Endodermal cell (in vitro differentiated cells): ENCODE data around the gene ITGA4. TPM values are rescaled to one million over a fixed set of nuclear protein-coding genes. Genes with fewer than 3 reads are reported as not detected.

Source experiments
- DNase-seq: peaks from one replicate; pipeline ENCODE4 v3.0.0-alpha.2; 2017
- H3K27ac ChIP-seq: 2 replicates; pipeline ENCODE4 v1.5.1; 2013; ENCODE audit warnings: mild to moderate bottlenecking, low read depth, low read length, moderate library complexity
- H3K27me3 ChIP-seq: 2 replicates; pipeline ENCODE4 v1.6.1; 2013; ENCODE audit warnings: mild to moderate bottlenecking, low read length, moderate library complexity; ENCODE audit not compliant: insufficient read depth, control insufficient read depth, poor library complexity, severe bottlenecking
- H3K36me3 ChIP-seq: 2 replicates; pipeline ENCODE4 v1.7.0; 2013; ENCODE audit warnings: mild to moderate bottlenecking, low read length, moderate library complexity; ENCODE audit not compliant: control insufficient read depth, insufficient read depth
- H3K4me1 ChIP-seq: one replicate; pipeline ENCODE4 v1.7.0; 2013; ENCODE audit warnings: low read length; ENCODE audit not compliant: control insufficient read depth, insufficient read depth
- H3K4me3 ChIP-seq: 2 replicates; pipeline ENCODE4 v1.5.1; 2013; ENCODE audit warnings: mild to moderate bottlenecking, low read length, moderate library complexity
- H3K9ac ChIP-seq: 2 replicates; pipeline ENCODE4 v1.6.1; 2013; ENCODE audit warnings: mild to moderate bottlenecking, low read length, moderate library complexity; ENCODE audit not compliant: poor library complexity, severe bottlenecking; ENCODE audit errors: extremely low read depth
- H3K9me3 ChIP-seq: 2 replicates; pipeline ENCODE4 v1.6.1; 2013; ENCODE audit warnings: mild to moderate bottlenecking, low read length, moderate library complexity; ENCODE audit not compliant: control insufficient read depth
- H3K27ac Mint-ChIP-seq: 2 replicates; pipeline ENCODE4 v1.8.0; 2020; ENCODE audit warnings: mixed read lengths
- H3K27me3 Mint-ChIP-seq: 2 replicates; pipeline ENCODE4 v1.8.0; 2021; ENCODE audit warnings: mild to moderate bottlenecking, mixed read lengths; ENCODE audit not compliant: insufficient read depth
- H3K36me3 Mint-ChIP-seq: 2 replicates; pipeline ENCODE4 v1.8.0; 2020; ENCODE audit warnings: low read depth, mixed read lengths
- H3K4me1 Mint-ChIP-seq: 2 replicates; pipeline ENCODE4 v1.8.0; 2020; ENCODE audit warnings: mixed read lengths
- H3K4me3 Mint-ChIP-seq: 2 replicates; pipeline ENCODE4 v1.8.0; 2020; ENCODE audit warnings: mild to moderate bottlenecking, moderate library complexity, mixed read lengths
- H3K9me3 Mint-ChIP-seq: 2 replicates; pipeline ENCODE4 v1.8.0; 2020; ENCODE audit warnings: mild to moderate bottlenecking, mixed read lengths
- WGBS, 2 experiments: methylation state at CpG; one replicate each; pipeline versions ENCODE4 v1.1.5 to v1.1.7; 2013; ENCODE audit warnings: missing lambda C conversion rate in 2 of 2, mixed read lengths in 1 of 2; ENCODE audit not compliant: insufficient coverage in 1 of 2, insufficient read length in 1 of 2; 5-methylcytosine and 5-hydroxymethylcytosine counted together
- total RNA-seq, 2 donors: library from RNA; stranded (reverse); fragmentation: NEBNext Ultra II Directional in 1 of 2; extraction: Animal tissue kit (Norgen Biotek cat#: 25700) in 1 of 2; gene quantifications; 2 replicates in 1 of 2; 3 replicates in 1 of 2; pipeline ENCODE4 v1.2.1, GENCODE V29; 2021
- TF ChIP-seq, protein P1 (sequence below): fragments of 200-600 bp; sonication (generic); conservative IDR thresholded peaks from 2 replicates; pipeline ENCODE4 v1.5.0; 2021; ENCODE audit warnings: antibody characterized with exemption, mild to moderate bottlenecking

The ITGA4 gene
- total RNA-seq, 2 donors from 2014 or later, result 1.3 to 2.4 TPM

GRCh38 chr2:181500201-181500600 is 43.0 kb downstream of the ITGA4 start:
- Mint-ChIP-seq H3K9me3 (no peaks in the 10 kb centered on the region), H3K4me3 (no peak overlapping the region), H3K4me1 (peaks cover 2% of the 10 kb centered on the region), H3K27ac (no peak overlapping the region), H3K36me3 (no peaks in the 10 kb centered on the region), H3K27me3 (no peaks in the 10 kb centered on the region)
- no peaks in the 10 kb centered on the region for H3K9me3 ChIP-seq
- DNase-seq, result no peak
- no peak overlapping the region for H3K4me3 ChIP-seq
- no peaks in the 10 kb centered on the region for H3K4me1 ChIP-seq
- WGBS, 2 experiments, result 90 to 94% methylated on average over 2 to 4 of the region's 4 CpGs
- no peak overlapping the region for H3K27ac ChIP-seq
- no peaks in the 10 kb centered on the region for H3K36me3 ChIP-seq
- TF ChIP-seq, protein P1, sequence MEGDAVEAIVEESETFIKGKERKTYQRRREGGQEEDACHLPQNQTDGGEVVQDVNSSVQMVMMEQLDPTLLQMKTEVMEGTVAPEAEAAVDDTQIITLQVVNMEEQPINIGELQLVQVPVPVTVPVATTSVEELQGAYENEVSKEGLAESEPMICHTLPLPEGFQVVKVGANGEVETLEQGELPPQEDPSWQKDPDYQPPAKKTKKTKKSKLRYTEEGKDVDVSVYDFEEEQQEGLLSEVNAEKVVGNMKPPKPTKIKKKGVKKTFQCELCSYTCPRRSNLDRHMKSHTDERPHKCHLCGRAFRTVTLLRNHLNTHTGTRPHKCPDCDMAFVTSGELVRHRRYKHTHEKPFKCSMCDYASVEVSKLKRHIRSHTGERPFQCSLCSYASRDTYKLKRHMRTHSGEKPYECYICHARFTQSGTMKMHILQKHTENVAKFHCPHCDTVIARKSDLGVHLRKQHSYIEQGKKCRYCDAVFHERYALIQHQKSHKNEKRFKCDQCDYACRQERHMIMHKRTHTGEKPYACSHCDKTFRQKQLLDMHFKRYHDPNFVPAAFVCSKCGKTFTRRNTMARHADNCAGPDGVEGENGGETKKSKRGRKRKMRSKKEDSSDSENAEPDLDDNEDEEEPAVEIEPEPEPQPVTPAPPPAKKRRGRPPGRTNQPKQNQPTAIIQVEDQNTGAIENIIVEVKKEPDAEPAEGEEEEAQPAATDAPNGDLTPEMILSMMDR, result no peak
- no peak overlapping the region for H3K9ac ChIP-seq
- H3K27me3 ChIP-seq, result no peaks in the 10 kb centered on the region

- no peaks in the 10 kb centered on the region for H3K36me3 ChIP-seq
- no peak overlapping the region for H3K4me3 ChIP-seq
- no peaks in the 10 kb centered on the region for H3K9me3 Mint-ChIP-seq
- no peaks in the 10 kb centered on the region for H3K4me1 Mint-ChIP-seq
- H3K27ac Mint-ChIP-seq, result no peak overlapping the region
- 0 to 53% methylated on average over 1 to 3 of the region's 3 CpGs for WGBS, 2 experiments
- H3K4me3 Mint-ChIP-seq, result no peak overlapping the region
- no peaks in the 10 kb centered on the region for H3K27me3 Mint-ChIP-seq
- no peaks in the 10 kb centered on the region for H3K4me1 ChIP-seq
- no peaks in the 10 kb centered on the region for H3K36me3 Mint-ChIP-seq
- H3K27ac ChIP-seq, result no peak overlapping the region
- no peaks in the 10 kb centered on the region for H3K9me3 ChIP-seq
- H3K27me3 ChIP-seq, result no peaks in the 10 kb centered on the region
- TF ChIP-seq, protein P1, result no peak
- no peak for DNase-seq
- H3K9ac ChIP-seq, result no peak overlapping the region
These were observed 58.5 kb downstream of the ITGA4 start for GRCh38 chr2:181515719-181516118.

DNA sequence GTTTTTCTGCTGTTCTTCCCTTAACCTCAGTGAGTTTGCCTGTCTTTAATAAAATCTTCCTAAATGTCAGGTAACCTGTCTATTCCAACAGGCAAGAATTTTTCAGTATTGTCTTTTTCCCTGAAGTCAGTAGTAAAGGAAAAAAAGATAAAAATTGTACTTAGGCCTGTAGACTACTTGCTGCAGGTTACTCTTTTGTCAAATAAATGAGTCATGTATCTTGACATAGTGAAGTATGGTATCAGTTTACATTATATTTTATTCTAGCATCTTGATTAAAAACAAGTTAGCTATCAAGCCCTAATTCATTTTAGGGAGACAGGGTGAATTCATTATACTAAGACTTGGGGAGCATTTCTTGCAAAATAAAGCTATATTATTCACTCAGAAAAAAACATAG is 59.8 kb downstream of the ITGA4 start:
- TF ChIP-seq, protein P1, result no peak
- Mint-ChIP-seq H3K36me3 (no peaks in the 10 kb centered on the region), H3K27me3 (no peaks in the 10 kb centered on the region), H3K27ac (no peak overlapping the region), H3K4me3 (no peak overlapping the region), H3K9me3 (no peaks in the 10 kb centered on the region), H3K4me1 (no peaks in the 10 kb centered on the region)
- no peaks in the 10 kb centered on the region for H3K4me1 ChIP-seq
- H3K9ac ChIP-seq, result no peak overlapping the region
- no peaks in the 10 kb centered on the region for H3K9me3 ChIP-seq
- no peak for DNase-seq
- no peak overlapping the region for H3K27ac ChIP-seq
- H3K27me3 ChIP-seq, result no peaks in the 10 kb centered on the region
- no peak overlapping the region for H3K4me3 ChIP-seq
- no peaks in the 10 kb centered on the region for H3K36me3 ChIP-seq
